Epithelial cell of esophagus (primary cell): ENCODE measurements around the gene SLBP.

Source experiments
- DNase-seq: peaks from one replicate; pipeline ENCODE4 v3.0.0; 2010; ENCODE audit warnings: low read depth
- H3K4me3 ChIP-seq: 2 replicates; pipeline ENCODE4 v1.5.1; 2011; ENCODE audit warnings: mild to moderate bottlenecking, low read length, control low read depth
- TF ChIP-seq, protein P1 (sequence below): IDR thresholded peaks from 2 replicates; pipeline ENCODE4 v1.5.1; 2011; ENCODE audit warnings: low read depth, mild to moderate bottlenecking, low read length, control low read depth, inconsistent platforms; ENCODE audit not compliant: insufficient read depth; ENCODE audit errors: missing control alignments

SLBP gene

DNA sequence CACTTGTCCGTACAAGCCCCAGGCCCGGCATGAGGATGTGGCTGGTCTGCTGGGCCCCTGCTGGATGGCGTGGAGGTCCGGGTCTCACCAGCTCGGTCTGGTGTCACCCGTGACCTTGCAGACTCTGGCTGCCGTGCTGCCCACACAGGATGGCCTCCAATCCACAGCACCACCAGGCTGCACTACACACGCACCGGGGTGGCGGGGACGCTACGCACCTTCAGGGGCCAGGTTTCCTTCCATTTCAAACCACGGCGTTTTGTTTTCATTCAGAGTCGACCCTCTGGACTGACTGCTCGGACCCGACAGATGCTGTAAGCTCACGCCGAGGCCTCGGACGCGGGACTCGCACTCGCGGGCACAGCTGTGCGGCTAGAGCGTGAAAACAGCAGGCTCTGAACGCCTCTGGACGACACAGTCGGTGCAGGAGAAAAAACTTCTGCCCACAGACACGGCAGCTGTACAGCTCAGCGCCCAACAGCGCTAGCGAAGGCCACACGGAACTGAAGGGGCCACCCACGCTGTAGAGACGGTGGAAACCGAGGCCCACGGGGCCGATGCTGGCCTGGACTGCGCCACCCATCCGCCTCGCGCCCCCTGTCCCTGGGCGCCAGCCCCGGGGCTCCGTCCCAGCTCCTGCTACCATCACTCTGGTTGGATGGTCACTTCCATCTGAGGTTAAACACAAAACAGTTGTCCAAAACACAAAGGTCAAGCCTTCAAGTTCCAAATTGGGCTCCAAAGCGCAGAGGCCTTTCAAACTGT lies 68.0 kb downstream of the SLBP start:
- TF ChIP-seq, protein P1, sequence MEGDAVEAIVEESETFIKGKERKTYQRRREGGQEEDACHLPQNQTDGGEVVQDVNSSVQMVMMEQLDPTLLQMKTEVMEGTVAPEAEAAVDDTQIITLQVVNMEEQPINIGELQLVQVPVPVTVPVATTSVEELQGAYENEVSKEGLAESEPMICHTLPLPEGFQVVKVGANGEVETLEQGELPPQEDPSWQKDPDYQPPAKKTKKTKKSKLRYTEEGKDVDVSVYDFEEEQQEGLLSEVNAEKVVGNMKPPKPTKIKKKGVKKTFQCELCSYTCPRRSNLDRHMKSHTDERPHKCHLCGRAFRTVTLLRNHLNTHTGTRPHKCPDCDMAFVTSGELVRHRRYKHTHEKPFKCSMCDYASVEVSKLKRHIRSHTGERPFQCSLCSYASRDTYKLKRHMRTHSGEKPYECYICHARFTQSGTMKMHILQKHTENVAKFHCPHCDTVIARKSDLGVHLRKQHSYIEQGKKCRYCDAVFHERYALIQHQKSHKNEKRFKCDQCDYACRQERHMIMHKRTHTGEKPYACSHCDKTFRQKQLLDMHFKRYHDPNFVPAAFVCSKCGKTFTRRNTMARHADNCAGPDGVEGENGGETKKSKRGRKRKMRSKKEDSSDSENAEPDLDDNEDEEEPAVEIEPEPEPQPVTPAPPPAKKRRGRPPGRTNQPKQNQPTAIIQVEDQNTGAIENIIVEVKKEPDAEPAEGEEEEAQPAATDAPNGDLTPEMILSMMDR = no peak
- no peak for DNase-seq
- no peak overlapping the region for H3K4me3 ChIP-seq
